NAMALWA (cell line): ENCODE results near the gene KCNN3.

ENCODE experiments used
- DNase-seq: peaks from one replicate; pipeline ENCODE4 v3.0.0-alpha.2; 2015; ENCODE audit warnings: low spot score

KCNN3 gene

DNA sequence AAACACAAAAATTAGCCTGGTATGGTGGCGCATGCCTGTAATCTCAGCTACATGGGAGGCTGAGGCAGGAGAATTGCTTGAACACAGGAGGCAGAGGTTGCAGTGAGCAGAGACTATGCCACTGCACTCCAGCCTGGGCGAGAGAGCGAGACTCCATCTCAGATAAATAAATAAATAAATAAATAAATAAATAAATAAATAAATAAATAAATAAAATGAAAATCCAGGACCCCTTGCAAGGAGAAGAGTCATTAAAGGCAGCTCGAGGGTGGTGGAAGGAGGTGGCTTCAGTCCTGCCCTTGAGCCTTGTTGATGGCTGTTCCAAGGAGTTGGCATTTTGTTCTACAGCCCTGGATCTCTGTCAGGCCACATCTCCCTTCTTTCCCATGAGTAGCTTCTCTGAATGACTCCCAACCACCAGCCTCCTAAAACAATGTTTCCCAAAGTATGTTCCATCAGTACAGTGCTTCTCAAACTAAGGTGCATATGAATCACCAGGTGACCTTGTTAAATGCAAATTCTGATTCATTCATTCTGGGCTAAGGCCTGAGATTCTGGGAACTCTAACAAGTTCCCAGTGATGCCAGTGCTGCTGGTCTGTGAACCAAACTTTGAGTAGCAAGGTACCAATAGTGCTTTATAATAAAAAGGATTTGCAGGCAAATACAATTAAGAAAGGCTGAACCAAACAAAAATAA lies 99.0 kb downstream of the KCNN3 start:
- no peak for DNase-seq

DNA sequence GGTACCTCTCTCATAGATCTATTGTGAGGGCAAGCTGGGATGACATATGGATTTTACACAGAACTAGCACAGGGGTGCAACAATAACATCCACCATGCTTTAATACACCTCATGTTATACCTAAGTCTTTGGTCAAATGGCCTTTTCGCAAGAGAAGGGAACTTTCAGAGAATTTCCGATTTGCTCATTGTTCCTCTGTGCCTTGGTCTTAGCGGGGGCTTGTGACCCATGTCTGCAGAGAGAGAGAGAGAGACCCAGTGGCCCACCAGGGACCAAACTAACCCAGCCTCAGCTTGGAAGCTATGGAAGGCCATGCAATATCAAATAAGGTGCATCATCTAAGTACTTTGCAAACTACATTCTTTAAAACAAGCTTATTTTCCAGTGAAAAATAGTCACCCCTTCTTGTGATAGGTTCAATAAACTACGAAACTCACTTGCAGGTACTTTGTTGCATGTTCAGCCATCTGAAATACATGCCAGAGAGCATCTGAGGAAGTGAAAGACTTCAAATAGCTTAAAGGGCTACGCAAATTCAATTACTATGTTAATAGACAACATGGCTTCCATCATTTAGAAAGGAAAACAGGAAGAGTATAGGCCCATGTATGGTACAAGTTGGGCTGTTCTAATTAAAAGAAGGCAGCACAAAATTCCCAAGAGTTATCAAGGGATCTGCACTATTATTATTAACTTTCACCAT lies 100.7 kb downstream of the KCNN3 start:
- DNase-seq, result no peak

DNA sequence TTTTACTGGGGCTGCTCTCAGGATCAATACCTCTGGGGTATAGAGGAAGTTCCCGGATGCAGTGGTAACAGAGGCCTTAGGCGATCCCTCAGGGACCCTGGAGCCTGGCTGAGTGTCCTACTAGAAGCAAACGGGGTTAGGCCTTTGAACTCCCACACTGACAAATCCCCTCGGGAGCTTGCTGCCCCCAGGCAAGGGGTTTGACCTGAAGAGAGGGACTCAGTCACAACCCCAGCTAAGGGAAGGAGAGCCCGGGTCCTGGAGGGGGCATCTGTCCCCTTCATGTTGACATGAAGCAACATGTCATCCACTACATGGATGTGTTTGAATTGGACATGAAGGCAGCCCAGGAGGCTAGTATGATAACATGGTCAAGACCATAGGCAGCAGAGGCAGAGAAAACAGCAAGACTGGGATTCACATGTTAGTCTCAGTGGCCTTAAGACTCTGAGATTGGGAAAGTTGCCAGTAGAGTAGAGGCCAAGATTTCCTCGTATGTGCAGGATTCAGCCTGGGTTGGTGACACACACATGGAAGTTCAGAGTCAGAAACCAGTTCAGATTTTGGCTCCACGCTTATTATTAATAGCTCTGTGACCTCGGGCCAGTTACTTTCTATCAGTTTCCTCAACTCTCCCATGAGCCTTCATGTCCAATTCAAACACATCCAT lies 101.5 kb downstream of the KCNN3 start:
- no peak for DNase-seq

DNA sequence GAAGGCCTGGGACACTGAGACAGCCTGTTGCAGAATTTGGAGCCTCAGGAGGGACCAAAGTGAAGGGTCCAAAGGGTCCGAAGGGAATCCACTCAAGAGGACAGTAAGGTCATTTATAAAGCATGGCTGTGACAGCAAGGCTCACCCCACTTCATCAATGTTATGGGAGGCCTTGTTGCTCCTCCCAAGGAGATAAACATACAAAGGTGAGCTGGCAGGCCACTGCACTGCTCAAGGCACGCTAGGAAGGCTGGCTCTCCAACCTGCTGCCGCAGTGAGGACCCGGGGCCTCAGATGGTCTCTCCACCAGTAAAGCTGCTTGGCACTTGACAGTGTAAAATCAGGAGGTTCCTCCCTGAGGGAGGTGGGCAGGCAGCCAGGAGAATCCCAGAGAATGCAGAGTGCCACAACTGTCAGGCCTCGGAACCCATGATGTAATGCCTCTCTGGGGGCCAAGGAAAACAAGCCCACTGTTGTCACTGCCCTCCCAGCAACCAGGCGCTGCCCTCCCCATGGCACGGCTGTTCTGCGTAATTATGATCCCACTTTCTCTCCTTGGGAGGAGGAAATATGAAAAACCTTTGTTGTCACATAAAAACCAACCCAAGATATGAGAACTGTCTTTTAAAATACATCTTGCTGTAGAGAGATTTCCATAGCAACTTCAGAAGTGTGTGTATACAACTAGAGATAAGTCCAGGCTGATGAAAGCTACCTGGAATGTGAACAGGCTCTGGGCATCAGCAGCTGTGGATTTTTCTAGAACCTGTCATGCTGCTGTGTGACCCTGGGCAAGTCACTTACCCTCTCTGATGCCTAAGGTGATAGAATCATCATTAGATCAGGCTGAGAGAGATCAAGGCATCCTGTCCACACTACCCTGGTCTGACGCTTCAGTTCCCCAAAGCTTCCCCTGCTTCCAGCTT lies 102.5 kb downstream of the KCNN3 start:
- DNase-seq, result no peak

DNA sequence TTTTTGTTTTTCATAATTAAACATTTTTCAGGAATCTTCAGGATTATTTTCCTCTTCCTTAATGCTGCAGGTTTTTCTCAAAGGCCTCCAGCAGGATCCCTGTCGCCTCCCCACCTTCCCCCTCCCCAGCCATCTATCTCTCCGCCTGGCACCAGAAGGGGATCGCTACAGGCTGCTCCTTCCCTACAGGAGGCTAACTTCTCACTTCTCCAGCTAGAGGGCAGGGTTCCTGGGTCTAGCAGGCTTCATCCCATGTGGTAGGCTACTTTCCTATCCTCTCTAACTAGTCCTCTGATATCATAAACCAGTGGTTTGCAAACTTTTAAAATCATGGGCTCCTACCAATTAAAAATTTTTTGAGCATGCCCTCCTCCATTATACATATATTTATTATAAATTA lies 104.1 kb downstream of the KCNN3 start:
- DNase-seq, result peak; percentile 31

DNA sequence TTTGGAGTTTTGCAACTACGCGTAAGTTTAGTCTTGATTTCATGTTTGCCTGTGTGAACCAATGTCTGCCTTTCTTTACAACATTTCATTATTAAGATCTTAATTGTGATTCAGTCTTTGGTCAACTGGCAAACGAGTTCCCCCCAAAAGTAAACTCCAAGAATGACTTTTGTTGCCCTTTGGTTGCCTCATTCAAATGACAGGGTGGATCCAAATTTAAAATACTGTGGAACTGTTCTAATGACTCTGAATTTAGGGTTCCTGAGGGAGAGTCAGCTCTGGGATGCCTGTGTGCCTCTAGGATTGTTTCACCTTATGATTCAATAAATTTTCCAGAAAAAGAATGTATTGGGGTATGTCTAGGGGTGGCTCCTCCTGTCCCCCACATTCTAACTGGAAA lies 105.3 kb downstream of the KCNN3 start:
- DNase-seq, result no peak

DNA sequence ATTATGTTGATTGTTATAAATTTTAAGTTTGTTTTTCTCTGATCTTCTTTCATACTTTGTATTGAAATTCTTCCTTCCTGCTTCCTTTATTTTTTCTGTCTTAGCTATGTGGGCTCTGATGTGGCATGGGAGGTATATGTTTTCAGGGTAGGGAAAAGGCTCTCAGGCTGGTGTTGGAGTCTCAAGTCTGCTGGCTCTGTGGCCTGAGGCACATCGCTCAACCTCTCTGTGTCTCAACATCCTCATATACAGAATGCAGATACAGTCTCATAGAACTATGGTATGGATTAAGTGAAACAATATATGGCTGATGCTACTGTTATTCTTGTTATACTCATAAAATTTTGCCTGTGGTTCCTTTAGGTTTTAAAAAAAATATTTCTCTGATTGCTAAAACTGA lies 105.9 kb downstream of the KCNN3 start:
- DNase-seq, result no peak

DNA sequence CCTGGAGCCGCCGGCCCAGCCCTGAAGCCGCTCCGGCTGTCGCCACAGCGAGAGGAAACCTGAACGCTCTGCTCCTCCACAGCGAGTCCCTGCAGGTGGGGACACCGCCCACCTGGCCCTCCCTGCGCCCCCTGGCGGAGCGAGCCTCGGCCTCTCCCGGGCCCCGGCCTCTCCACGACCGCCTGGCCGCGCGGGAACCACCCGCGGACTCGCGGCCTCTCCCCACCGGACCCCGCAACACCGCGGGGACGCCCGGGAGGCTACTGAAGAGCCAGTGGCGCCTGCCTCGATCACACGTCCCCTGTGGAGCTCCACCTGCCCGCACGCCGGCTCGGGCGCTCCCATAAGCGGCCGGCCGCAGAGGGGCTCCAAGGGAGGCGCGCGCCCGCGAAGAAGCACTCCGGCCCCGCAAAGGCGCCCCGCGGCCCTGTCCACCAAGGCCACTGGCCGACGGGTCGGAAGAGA lies 109.6 kb downstream of the KCNN3 start:
- no peak for DNase-seq

DNA sequence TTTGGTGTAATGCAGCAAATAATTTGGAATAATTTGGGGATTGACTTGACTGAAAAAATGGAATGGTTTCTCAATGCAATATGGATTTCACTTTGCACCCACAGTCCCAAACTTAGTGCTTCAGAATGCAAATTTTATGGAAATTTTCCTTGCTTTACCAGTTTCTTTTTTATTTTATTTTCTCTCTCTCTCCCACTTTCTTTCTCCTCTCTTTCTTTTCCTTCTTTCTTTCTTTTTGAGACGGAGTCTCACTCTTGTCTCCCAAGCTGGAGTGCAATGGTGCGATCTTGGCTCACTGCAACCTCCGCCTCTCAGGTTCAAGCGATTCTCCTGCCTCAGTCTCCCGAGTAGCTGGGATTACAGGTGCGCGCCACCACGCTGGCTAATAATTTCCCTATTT lies 110.3 kb downstream of the KCNN3 start:
- DNase-seq, result no peak

DNA sequence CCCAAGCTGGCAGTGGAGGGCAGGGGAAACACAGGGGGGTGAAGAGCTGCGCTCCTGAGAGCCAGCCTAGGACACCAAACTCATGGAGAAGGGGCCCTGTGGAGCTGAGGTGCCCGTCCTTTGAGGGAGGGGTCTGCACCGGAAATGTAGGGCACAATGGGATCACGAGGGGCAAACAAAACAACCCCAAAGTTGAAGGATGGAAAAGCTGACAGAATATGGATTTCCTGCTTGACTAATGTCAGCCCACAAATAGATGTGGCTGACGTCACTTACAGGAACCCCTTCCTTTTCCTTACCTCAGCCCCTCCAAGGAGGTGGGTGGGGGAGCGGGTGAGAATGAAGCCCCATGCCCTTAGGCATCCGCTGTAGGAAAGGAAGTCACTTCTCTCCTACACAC lies 110.9 kb downstream of the KCNN3 start:
- no peak for DNase-seq

DNA sequence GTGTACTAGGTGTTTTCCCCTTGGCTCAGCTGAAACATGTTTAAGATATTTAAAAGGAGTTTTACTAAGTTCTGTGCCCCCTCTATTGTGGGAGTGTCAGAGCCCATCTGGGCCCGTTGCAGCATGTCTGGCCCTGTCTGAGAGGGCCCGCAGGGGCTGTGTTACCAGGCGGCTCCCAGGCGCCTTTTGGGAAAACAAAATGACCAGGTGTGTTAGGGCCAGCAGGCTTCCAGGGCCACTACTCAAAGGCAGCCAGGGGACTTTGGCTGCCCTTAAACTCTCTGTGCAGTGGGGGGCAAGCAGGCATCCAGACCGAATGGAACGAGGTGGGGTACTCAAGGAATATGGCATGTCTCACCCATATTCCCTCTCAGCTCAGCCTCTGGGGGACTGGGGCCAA lies 111.7 kb downstream of the KCNN3 start:
- DNase-seq, result no peak

DNA sequence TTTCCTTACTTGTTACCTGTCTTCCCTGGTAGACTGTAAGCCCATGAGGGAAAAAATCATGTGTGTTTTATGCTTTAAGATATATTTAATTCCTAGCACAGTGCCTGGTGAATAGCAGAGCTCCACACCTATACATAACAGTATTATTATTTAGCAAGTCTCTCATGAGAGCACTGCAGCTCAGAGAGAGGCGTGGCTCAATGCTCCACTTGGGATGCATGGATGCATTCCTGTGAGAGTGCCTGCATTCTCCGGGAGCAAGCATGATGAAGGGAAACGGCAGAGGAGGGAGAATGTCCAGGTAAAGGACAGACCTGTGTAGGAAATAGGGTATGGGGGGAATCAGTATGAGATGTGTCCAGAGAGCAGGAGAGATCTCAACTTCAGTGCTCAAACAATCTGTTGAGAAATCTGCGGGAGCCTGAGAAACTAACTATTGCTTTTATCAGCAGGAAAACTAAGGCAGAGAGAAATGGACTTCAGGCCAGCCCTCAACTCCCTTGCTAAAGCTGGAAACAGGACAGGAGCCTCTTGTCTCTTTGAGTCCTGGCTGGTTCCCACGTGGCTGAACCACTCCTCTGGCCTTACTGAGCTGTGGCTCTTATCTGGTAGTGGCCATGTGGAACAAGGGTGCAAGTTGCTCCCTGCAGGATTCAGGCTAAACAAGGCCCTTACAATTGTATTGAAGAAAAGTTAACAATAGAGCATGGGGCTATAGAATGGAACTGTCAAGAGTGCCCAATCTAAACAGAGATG lies 113.1 kb downstream of the KCNN3 start:
- no peak for DNase-seq

DNA sequence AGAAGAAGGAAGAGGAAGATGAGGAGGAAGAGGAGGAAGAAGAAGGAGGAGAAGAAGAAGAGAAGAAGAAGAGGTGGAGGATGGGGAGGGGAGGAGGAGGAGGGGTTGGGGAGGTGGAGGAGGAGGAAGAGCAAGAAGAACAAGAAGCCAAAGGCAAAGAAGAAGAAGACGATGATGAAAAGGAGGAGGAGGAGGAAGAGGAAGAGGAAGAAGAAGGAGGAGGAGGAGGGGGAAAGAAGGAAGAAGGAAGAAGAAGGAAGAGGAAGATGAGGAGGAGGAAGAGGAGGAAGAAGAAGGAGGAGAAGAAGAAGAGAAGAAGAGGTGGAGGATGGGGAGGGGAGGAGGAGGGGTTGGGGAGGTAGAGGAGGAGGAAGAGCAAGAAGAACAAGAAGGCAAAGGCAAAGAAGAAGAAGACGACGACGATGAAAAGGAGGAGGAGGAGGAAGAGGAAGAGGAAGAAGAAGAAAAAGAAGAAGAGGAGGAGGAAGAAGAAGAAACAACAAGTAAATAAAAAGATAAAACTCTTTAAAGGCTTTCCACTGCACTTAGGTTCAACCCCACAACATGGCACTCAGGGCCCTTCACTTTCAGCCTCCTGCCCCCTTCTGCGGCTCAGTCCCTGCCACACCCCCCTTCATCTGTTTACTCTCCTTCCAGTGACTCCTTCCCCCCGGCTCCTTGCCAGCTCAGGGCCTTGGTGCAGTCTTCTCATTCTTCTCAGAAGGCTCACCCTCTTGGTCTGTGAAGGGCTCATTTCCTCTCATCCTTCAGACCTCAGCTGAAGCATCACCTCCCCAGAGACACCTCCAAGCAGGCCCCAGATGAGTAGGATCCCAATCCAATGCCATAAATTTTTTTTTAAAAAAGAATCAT lies 114.0 kb downstream of the KCNN3 start:
- DNase-seq, result no peak

DNA sequence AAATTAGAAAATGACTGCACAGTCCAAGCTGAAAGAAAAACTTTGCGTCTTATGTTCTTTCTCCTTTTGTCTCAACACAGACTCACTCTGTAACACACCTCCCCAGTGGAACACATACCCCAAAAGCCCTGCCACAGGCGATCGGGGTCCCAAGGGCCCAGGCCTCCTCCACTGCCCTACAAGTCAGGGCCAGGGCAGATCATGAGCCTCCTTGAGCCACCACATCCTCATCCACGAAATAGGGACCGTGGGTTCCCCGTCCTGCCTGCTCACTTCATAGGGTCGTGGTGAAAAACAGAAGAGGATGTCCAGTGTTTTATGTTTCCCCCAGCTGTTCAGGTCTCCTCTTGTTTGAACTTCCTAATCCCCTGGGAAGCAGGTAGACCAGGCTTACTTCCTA lies 116.7 kb downstream of the KCNN3 start:
- no peak for DNase-seq

DNA sequence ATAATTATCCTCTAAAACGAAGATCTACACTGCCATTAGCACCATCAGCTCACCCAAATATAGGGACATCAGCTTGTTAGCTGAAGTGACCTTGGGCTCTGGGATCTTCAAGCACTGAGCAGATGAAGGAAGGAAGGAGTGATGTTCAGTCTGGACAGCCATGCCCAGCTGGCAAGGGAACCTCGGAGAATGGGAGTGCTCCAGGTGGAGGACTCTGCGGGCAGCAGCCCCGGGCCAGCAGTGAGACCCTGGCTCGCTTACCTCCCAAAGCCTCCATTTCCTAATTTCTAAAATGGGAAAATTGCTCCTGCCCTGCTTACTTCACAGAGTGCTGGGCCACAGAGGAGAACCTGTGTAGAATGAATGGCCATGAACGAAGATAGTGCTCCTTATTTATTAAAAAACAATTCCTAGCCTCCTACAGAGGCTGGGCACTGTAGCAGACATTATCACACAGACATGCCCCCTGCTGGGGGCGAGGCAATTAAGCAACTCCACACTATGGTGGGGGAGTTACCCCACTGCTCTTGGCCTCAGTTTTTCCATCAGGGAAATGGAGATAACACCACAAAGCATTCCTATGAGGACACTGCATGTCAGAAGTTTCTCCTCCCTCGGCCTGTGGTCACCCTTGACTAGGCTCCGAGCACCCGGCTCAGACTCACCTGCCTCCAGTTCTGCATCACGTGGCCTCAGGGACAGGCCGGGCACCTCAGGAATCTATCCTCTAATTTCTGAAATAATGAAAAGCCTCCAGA lies 117.6 kb downstream of the KCNN3 start:
- DNase-seq, result peak; percentile 51

DNA sequence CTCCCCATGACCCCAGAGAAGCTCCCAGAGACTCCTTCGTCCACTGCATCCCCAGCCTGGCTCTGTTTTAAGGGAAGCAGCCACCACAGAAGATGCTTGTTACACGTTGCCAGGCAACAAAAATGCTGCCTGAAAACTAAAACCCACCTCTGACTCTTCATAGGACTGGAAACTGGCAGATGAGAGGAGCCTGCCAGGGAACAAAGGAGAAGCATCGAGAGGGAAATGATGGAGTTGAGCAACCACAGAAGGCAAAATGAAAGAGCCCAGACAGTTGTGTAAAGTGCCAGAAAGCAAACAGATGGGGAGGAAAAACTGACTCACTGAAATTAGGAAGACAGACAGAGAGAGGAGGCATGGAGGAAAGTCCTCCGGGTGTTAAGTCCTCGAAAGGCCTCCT lies 118.4 kb downstream of the KCNN3 start:
- DNase-seq, result no peak

DNA sequence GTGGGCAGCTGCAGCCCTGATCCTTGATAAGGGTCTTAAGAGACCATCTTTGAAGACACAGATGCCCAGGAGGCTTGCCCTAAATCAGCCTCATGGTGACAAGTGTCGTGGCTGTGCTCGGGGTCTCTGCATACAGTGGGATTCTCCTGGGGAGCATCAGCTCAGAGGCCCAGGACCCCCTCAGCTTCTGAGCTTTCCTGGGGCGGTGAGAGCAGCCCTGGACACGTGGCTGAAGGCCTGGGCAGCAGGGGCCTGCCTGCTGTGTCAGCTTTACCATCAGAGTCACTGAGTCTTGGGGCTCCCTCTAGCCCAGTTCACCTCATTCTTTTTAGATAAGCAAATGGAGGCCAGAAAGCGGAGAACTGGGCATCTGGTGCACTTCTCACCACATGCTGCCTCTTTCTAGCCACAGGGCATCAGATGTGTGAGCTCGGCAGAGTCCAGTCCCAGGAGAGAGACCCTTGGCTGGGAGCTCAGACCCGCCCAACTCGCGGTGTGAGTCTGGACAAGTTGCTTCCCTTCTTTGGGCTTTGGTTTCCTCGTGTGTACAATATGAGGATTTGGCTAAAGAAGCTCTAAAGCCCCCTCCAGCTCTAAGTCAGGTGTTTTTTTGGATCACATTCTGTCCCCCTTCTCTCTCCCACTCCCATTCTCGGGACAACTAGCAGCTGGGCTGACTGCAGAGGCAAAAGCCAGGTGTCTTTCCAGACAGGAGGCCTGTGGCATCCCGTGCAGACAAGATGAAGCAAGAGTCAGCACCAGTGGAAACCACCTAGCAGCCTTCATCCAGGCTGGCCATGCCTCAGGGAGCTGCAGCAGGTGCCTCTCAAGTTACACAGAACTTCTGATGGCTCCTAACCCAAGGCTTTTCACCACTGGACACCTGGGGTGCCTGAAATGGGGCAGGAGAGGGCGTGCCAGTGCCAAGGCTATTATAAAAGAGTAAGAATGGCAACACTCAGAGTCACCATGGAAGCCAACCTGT lies 119.1 kb downstream of the KCNN3 start:
- no peak for DNase-seq

DNA sequence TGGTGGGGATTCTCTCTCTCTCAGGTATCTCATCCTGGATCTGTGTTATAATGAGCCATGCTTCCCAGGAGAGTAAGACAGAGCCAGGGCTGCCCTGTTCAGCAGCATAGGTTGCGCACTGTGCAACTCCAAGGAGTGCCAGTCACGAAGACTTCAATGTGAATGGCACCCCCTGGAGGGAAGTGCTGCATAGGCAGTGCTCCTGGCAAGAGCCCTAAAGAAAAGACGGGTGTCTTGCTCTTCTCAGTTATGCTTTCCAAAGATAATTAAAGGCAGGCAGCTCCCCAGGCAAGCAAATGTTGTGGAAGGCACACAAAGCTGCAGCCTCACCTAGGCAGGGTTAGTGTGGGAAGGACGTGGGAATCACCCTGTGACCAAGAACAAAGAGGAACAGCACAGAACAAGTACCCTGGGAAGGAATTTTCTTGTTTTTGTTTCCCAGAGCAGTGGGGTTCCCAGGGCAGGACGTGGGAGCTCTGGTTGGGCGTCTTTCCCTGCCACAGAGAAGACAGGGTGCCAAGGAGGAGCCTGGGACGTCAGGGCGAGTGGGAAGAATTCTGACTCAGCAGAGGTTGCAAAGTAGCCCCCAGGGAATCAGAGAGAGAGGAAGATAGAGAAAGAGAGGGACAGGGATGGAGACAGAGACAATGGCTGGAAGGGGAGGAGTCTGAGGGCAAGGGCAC lies 120.9 kb downstream of the KCNN3 start:
- peak; percentile 71 for DNase-seq
